Measurements from ENCODE around the gene METTL8.
"Not testable (repeated sequence)": the region's sequence is repeated elsewhere in the genome, so short reads cannot be mapped to it uniquely, and the experiment has no call there.

METTL8 gene

DNA sequence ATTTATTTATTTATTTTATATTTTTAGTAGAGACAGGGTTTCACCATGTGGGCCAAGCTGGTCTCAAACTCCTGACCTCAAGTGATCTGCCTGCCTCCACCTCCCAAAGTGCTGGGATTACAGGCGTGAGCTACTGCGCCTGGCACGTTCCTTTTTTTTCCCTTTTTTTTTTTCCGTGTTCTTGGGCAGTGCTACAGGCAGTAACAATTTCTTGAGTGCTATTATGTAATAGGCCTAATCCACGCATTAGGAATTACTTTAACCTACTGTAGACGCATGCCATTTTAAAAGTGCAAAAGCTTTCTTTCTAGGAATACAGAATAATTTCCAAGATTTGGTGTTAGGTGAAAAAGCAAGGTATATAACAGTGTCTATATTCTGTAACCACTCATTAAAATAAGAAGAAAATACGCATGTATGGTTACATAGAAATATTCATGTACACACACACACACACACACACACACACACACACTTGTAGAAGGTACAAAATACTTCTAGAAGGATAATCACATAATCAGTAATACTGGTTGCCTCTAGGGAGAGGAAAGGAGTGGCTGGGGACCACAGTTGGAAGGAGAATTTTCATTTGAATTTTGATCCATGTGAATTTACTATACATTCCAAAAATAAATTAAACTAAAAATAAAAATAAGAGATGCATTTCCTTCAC, 92.3 kb downstream of the METTL8 start:
- DNase-seq: no peak

DNA sequence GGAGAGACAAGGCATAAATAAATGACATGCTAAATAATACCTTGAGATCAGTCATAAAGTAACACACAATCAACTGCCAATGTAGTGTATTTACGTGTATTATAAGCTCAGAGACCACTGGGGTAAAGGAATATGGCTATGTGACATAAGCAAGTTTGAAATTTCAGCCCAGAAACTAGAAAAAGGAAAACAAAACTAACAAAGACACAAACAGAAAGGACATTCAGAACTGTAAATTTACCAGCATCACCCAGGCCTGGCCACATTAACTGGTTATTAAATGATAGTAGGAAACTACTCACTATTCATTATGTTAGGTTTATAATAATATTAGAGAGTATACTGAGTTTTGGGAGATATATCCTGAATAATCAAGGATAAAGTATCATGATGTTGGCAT, 98.8 kb downstream of the METTL8 start:
- no peak for DNase-seq

DNA sequence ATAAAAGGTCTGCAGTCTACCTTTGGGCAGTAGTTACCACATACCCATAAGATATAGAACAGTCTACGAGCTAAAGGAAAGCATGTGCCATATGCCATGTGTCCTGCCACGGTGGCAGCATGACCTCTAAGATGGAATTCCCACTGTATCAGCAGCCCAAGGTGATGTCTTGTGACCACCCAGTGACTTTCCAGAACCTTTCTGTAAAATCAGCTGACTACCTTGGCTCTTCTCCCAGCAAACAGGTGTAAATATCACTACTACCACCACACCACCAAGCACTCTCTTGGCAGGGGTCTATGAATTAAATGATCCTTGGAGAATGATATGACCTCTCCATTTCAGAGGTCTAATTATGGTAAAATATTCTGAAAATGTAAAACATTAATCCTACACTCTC, 99.6 kb downstream of the METTL8 start:
- no peak for DNase-seq

DNA sequence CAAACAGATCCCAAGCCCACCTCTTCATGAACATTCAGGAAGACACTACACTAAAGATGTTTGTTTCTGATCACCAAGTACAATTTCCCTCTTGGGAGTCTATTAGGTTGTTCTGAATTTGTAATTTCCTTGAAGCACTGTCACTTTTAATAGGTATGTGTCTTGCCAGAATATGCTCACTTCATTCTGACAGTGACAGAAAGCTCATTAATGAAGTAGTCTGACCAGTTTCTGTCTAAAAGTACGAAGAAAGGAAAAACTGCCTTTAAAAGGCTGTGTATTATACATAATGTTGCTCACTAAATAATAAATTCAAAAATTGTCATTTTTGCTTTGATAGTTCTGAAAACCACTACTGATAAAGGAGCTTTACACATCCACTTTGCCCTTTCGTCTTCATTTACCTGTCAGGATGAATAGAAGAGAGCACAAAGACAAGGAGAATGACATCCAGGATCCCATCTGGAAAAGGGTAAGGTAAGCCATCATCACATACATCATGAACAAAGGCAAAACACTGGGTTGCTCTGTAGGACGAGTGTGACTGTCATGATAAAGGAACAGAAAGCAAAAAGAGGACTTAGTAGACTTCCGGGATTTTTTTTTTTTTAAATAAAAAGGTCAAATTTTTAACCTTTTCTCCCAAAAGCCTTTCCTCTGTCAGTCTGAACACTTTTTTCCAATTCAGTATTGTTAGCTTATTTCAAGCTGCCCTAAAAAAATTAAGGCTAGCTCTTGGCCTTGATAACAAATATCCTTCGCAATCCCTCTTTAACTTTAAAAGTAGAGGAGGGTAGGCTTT, 103.4 kb downstream of the METTL8 start:
- DNase-seq: no peak

DNA sequence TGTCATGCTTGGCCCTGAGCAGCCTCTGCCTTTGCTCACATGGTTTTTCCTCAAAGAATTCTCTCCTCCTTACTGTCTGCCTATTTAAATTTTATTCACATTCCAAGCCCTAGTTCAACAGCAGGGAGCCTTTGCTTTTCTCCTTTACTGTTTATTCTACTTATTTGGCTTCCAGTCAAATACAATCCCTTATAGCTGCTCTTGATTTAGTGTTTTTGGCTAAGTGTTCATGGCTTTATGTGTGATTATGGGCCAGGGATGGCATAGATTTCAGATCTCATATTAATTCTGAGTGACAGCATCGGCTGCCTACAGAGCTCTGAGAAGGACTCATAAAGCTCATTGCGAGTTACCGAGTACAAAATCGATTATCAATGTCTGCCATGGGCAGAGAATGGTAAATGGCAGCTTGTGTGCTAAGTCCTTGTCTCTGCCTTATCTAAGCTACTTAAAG, 106.7 kb downstream of the METTL8 start:
- DNase-seq: no peak

DNA sequence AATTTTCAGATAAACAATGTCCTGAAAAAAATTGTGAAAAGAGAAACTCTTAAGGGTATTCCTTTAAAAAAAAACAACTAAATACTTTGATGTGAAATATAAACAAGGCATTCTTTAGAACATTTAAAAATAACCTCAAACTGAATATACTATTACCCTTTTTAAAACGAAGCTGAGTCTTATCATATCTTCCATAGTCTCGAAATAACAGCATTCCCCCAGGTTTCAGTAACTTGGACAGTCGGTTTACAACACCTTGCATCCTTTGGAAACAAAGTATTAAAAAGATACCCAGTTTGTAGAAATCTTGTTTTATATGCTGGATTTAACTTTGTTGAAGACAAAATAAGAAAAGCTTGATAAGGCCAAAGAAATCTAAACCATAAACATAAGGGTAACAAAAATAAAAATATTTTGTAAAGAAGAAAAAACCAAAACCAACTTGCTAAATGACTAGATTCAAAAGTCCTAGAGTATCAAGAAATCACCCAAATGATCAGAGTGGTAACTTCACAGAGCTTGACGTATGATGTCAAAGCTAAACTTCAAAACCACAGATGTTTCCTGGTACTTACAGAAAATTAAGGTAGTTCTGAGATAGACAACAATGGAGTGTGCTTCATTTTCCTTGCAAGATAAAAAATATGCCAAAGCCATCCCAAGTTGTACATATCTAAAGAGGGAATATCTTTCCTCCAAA, 107.8 kb downstream of the METTL8 start:
- no peak for DNase-seq

DNA sequence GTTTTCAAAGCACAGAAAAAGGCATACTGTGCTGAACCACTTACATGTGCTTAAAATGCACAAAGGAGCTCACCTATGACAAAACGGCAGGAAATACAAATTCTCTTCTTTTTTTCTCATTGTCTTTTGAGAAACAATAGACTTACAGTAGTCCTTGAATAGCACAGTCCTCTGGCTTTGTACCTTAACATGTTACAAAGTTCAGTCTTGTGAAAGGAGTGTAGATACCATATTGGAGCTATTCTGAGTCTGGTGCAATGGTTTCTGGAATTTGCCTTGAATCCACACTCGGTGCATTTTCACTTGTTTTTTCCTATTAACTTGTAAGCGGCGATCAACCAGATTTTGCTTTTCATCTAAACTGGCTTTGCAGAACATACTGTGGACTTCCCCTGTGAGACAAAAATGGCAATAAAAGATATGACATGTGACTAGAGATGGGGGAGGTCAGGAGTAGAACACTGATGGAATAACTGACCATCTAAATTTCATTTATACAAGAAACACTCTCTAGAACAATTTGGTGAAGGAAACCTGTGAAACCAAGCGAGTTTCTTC, 109.7 kb downstream of the METTL8 start:
- no peak for DNase-seq

DNA sequence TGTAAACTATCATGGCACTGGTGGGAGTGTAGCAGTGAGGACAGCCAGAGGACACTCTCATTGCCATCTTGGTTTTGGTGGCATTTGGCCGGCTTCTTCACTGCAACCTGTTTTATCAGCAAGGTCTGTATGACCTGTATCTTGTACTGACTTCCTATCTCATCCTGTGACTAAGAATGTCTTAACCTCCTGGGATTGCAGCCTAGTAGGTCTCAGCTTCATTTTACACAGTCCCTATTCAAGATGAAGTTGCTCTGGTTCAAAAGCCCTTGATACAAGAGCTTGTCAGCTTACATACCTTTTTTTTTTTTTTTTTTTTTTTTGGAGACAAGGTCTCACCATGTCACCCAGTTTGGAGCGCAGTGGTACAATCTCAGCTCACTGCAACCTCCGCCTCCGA, 110.9 kb downstream of the METTL8 start:
- DNase-seq: no peak

DNA sequence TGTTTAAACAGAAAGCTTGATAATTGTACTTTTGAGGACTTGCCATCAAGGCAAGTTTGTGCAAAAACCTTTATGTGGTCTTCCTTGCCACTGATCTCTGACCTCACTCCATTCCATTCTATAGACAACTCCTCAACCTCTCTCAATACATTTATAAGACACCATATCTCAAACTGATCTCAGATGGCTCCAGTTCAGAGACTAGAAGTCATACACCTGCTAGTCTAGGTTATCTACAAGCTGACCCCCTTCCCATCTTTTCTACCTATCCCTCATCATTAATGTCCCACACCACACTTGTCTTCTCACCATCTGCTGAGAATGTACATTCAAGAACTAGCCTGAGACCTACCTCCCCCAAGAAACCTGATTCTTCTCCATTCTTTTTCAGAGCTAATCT, 113.1 kb downstream of the METTL8 start:
- DNase-seq: no peak

DNA sequence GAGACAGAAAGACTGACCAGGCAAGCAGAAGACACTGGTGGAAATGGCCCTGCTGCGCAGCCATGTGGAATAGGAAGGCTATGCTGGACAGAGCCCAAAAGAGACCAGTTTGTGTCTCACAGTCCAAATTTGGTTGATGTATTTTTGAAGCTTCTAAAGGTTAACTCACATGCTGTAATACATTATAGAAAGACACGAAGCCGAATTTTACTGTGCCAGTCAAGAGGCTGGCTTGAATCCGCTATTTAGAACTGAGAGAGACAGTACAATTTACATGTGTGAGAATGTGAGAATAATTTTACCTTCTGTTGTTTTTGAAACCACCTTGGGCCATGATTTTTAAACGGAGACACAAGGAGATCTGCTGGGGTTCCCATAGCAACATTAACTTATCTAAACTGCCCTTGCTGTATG, 113.6 kb downstream of the METTL8 start:
- DNase-seq: no peak

DNA sequence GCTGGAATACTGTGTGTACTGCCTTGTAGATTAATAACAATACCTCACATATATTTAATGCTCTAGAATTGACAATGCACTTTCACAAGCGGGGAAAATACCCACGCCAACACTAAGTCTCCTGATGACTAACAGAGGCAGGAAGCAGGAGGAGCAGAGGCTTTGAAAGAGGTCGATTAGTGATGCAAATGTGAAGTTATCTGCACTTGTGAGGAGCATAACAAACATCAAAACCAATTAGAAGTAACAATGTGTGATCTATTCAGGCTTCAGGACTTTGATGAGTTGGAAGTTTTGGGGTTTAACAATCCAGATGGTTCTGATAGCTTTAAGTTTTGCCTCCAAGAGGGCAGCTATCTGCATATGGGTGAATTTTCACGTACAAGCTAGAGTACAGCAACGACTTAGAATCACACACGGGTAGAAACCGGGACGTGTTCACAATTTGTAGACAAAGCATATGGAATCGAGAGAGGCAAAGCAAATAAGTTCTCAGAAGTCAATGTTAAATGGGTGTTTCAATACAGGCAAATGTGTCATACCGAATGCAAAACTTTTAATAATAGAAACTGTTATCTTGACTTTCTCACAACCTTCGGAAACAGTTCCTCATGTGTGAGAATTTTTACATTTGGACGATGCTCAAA, 114.5 kb downstream of the METTL8 start:
- DNase-seq: no peak

DNA sequence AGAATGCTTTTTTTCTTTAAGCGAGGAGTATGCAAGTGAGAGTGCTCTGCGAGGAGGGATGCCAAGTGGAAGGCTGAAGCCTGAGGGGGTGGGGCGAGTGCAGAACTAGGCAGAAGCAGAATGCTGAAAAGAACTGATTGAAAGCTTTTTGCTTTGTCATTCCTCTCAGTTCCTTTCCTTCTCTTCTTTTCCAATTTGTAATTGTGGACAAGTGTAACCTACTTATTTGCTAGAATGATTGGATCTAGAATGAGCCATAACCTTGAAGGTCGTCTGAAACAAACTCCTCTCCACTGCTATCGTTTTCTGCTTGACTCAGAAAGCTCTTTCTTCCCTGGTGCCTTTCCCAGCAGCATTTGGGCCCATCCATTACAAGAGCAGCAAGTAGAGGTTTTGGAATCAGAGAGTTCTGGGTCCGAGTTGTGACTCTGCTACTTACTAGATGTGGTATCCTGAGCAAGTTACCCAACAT, 115.3 kb downstream of the METTL8 start:
- DNase-seq: no peak

DNA sequence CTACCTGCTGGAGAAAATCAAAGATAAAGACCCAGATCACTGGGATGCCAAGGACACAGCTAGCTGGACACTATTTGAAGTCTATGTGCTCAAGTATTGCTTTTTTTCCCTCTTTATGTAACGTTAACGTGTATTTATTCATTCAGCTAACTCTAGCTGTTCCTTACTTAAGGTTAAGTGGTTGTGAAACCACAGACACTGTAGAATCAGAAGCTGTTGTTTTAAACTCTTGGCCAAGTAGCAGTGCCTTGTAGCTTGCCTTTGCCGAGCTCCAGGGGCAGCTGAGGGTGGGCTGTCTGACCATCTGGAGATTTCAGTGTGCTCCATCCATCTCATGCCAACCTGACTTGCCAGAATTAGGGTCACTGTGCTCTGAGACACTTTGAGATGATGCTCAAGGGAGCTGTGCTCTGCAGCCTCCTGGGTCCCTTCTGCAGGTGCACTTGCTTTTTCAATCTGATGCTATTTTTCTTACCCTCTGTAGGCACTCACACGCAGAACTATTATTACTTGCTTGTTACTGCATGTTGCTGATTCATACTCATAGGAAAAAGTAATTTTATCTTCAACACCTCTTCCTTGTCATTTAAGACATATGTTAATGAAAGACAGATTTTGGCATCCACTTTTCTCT, 116.2 kb downstream of the METTL8 start:
- DNase-seq: no peak

DNA sequence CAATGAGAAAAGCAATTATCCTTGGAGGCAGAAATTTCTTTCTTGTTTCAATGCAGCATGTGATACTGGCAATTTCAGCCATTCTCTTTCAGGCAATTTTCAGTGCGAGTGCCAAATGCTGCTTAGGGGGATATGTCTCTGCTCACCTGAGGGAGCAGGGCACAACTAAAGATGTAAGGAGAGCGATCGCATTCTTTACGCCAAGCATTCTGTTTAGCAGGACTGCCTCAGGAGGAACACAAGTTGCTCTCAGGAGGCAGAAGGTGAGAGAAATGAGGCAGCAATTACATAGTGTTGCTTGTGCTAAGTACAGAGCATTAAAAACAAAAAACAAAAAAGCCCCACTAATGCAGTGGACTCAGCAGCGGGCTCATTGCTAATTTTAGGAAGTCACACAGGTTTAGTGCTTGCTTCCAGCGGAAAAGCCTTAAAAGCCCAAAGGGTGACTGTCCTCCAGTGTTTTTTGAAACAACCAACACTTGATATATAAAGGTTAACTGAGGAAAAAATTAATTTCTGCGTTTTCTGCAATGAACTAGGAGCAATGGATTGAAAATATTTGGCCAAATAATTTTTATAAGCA, 116.9 kb downstream of the METTL8 start:
- DNase-seq: no peak

DNA sequence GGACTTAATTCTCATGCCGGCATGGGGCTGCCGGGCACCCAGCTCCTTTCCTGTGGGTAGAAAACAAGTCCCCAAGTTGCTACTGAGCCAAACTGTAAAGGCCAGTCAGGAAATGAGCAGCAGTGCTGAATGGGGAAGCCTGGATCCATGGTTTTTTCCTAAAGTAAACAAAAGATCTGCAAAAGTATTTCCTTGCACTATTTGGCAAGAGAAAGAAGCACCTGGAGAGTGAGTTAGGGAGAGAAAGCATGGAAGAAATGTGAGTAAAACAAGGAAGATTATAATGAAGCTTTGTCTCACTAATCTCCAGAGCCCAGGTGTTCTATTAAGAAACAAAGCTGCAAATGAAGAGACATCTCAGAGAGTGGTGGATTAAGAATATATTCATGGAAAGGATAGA, 117.6 kb downstream of the METTL8 start:
- no peak for DNase-seq

DNA sequence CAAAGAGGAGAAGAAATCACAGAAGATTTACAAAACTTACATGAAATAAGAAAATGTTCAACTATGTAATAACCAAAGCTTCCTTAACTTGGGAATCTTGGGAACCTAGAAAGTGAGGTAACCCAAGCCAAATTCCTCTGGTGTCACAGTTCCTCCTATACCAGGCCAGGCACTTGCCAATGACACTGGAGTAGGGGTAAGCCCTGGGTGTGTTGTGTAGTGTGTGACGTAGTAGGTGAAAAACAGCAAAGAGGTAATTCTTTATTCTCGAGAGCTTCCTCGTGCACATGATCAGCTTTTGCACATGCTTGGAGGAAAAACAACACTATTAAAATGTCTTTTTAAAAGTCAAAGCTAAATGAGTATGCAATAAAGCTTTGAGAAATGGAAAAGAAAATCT, 118.0 kb downstream of the METTL8 start:
- no peak for DNase-seq

DNA sequence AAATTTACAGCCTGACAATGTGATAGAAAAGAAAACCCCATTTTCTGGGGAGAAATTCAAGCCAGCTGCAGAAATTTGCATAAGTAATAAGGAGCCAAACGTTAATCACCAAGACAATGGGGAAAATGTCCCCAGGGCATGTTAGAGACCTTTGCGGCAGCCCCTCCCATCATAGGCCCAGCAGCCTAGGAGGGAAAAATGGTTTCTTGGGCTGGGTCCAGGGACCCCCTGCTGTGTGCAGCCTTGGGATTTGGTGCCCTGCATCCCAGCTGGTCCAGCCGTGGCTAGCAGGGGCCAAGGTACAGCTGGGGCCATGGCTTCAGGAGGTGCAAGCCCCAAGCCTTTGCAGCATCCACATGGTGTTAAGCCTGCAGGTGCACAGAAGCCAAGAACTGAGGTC, 121.6 kb downstream of the METTL8 start:
- not testable (repeated sequence) for DNase-seq

DNA sequence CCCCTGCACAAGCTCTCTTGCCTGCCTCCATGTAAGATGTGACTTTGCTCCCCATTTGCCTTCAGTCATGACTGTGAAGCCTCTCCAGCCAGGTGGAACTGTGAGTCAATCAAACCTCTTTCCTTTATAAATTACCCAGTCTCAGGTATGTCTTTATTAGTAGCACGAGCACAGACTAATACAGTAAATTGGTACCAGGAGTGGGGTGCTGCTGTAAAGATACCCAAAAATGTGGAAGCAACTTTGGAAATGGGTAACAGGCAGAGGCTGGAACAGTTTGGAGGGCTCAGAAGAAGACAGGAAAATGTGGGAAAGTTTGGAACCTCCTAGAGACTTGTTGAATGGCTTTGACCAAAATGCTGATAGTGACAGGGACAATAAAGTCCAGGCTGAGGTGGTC, 122.2 kb downstream of the METTL8 start:
- not testable (repeated sequence) for DNase-seq

DNA sequence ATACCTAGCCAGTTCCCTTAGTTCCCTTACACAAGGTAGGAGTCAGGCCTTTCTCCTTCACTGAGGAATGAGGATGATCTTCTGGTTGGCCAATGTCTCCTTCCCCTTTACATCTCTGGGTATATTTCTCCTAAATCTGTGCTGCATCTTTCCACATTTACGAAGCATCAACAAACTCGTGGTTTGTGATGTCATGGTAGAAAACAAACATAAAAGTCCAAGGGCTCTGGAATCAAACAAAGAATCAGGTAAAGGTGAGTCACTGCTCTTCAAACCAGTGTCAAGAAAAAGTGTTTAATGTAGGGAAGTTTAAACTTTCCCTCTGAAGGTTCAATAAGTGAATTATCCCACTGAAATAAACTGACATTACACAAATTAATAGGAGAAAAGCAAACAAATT, 122.9 kb downstream of the METTL8 start:
- DNase-seq: no peak

DNA sequence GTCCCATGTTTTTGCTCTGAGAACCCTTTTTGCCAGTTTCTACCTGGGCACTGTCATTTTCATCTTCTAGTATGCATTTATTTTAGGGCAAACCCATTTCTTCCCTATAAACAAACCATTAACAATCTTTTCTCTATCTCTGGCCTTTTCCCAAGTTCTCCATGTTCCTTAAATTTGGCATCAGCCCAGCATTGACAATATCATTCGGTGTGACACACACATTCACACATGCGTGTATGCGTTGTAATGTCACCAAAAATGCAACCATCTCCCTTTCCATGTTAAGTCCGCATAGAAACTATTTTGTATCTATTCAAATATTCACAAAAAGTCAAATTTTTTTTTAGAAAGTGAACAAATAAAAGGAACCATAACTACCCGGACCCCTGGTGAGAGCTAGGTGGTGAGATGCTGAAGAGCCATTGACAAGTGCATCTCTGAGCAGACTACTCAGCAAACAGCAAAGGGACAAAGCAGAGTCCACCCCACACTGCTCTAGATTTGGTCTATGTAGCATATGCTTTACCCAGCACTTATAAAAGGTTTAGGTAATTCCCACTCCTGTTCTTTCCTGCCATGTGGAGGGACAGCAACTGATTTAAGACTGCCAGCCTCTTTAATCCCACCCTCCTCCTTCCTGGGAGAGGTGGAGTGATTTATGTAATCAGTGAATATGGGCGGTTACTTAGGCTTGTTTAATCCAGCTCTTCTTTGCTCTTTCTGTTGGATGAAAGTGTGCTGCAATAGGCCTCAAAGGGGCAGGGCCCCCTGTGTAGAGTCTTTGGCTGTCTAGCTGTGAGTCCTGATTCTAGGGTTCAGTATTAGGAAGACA, 124.1 kb downstream of the METTL8 start:
- no peak for DNase-seq
